ENCODE measurements around the gene RARS2. TPM values are rescaled to one million over a fixed set of nuclear protein-coding genes. Genes with fewer than 3 reads are reported as not detected.
"Not testable (repeated sequence)": the region's sequence is repeated elsewhere in the genome, so short reads cannot be mapped to it uniquely, and the experiment has no call there.

Gene RARS2
- total RNA-seq, 1 experiment from 2014 or later: 28.5 TPM

DNA sequence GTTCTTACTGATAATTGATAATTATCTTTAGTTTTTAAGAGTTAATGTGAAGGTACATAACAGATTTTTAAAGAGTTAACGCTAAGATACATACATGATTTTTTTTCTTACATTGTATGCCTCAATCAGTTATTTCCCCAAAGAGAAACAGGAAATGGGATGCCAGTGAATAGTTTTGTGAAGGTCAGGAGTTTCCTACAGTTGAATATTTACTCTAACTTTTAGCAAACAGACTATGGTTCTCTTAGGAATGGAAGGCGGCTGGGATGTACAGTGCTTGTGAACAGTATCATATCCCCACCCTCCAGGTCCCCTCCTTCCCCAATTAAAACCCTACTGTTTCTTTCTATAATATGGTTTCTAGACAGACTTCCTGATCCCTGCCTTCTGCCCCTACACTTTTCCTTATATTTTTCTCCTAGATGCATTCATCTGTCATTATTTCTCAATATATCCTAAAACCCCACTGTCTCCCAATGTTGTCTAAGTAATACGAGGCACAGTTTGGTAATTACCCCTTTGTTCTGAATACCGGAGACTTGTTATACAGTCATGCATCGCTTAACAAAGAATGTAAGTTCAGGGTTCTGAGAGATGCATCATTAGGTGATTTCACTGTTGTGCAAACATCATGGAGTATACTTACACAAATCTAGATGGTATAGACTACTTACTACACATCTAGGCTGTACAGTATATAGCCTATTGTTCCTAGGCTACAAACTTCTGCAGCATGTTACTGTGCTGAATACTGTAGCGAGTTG lies 87.8 kb downstream of the RARS2 start:
- no peak for DNase-seq (ENCODE audit: low read depth)

DNA sequence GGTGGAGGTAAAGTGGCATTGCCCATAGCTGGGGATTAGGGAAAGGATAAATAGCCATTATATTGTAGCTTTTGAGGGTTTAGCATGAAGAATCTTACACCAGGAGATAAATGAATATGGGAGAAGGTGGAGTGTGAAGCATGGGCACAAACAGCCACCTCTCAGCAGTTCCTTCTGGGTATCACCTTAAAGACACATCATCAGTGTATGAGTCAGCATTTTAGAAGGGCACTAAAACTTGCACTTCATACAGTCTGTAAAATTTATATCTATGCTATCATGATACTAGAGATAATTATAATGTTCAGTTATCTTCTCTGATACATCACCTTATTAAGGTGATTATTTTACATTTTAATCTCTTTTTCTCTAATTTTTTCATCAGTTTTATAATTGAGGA lies 91.7 kb downstream of the RARS2 start:
- DNase-seq (ENCODE audit: low read depth): no peak

DNA sequence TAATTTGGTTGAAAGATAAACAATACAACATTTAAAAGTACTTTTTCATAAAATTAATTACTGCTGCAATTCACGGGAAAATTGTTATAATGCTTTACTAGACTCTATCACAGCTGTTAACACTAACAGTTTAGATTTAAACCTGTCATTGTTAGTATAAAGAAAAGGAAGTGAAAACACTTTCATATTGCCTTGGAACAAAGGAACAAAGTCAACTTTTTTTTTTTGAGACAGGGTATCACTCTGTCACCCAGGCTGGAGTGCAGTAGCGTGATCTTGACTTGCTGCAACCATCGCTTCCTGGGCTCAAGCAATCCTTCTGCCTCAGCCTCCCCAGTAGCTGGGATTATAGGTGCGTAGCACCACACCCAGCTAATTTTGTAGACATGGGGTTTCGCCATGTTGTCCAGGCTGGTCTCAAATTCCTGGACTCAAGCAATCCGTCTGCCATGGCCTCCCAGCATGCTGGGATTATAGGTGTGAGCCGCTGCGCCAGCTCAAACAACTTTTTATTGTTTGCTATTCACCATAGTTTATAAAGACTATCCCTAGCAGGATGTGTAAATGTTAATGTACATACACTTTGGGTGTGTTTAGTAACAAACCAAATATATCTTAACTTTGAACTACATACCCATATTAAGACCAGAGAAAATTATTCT lies 94.9 kb downstream of the RARS2 start:
- no peak for DNase-seq (ENCODE audit: low read depth)

DNA sequence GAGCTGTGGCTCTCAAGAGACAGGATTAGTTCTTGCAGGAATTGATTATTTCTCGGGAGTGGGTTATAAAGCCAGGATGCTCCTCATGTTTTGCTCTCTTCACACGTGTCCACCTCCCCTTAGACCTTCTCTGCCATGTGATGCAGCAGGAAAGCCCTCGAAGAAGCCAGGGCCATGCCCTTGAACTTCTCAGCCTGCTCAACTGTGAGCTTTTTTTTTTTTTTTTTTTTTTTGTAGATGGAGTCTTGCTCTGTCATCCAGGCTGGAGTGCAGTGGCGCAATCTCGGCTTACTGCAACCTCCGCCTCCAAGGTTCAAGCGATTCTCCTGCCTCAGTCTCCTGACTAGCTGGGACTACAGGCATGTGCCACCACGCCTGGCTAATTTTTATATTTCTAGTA lies 100.5 kb downstream of the RARS2 start:
- DNase-seq (ENCODE audit: low read depth): not testable (repeated sequence)

DNA sequence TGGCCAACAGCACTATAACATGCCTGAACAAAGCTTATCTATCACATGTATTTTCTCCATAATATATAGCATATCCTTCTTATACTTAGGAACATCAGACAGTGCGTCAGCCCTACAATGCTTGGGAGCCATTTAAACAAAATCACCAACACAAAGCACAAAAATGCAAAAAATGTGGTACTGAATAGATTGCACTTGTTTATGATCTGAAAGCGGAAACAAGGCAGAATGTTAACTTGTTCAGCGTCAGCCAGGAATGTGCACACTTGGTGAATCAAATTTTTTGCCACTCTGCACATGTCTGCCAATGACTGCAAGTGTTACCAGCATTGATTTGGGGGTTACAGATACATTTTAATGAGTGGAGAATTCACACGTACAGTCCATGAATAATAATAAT lies 102.2 kb downstream of the RARS2 start:
- DNase-seq (ENCODE audit: low read depth): no peak

DNA sequence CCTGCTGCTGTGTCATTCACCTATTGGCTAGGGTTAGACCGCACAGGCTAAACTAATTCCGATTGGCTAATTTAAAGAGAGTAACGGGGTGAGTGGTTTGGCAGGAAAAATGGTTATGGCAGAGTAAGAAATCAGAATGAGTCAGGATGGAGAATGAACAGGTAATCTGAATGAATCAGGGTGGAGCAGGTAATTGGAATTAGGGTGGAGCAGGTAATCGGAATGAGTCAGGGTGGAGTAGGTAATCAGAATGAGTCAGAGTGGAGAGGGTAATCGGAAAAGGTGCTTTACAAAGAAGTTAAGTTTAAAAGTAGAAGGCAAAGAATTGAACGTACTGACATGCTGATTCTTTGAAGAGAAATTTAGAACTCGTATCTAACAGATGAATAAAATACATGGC lies 105.3 kb downstream of the RARS2 start:
- no peak for DNase-seq (ENCODE audit: low read depth)

DNA sequence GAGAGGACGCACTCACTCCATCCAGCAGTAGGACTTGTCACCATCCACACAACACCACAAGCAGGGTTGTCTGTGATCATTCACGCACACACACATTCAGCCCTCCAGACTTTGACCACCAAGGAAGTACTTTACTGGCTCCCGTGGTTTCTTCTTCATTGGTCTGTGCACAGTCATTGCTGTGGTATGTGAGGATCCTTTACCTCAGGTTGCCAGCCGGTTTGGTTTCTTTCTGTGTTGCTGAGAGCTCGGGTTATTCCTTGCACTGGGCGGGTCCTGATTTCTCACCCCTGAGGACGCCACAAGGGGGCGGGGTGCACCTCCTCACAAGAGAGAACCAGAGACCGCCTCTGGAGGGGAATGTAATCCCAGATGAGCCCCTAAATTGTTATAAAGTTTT lies 105.9 kb downstream of the RARS2 start:
- DNase-seq (ENCODE audit: low read depth): peak; percentile 50

DNA sequence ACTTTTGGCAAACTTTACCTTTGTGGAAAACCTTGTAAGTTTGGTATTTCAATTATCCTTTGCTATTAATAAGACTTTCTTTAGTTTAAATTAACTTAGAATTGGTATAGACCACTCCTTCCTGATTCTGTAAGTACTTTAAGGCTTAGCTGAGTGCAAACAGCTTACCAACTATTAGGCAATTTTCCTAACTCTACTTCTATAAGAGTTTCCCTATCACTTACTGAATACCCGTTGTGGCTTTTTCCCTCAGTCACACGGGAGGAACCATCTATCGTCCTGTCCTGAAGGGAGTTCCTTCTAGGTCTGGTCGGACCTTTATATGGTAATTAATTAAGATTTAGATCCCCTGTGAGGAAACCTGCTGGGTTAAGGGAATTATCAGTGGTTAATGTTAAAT lies 107.4 kb downstream of the RARS2 start:
- DNase-seq (ENCODE audit: low read depth): no peak

DNA sequence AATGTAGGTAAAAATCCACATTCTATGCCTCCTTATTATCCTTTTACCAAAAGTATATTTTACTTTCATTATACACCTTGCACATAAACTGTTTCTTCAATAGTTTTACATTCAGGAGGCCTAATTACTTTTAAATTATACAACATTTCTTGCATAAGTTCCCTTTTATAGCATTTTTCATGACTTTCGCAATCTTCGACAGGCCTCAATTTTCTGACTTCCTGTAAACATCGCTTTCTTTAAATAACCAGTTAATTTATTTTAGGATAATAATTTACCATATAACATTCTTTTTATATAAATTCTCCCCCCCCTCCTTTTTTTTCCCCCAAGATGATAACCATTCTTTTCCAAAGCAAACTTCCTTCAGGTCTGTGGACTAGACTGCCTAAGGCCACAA lies 107.9 kb downstream of the RARS2 start:
- DNase-seq (ENCODE audit: low read depth): no peak

DNA sequence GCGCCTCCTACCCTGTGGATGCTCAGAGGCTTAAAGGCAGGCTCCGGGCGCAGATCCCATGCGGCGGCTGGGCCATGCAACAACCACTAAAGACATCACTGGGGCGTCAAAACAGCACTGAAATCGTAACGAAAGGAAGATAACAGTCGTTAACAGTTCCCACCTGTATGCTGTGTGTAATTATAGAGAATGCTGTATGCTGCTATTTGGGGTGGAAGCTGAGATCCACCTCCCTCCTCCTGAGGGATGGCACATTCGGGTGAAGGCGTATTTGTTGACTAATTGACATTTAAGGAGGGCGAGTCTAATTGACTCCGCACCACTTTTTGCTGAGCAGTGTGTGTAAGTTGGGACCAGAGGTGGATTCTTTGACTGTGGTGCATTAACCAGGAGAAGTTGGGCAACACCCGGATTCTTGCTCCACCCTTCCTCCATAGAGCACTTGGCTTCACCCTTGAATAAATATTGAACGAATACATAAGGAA lies 116.3 kb downstream of the RARS2 start:
- peak; percentile 54 for DNase-seq (ENCODE audit: low read depth)

DNA sequence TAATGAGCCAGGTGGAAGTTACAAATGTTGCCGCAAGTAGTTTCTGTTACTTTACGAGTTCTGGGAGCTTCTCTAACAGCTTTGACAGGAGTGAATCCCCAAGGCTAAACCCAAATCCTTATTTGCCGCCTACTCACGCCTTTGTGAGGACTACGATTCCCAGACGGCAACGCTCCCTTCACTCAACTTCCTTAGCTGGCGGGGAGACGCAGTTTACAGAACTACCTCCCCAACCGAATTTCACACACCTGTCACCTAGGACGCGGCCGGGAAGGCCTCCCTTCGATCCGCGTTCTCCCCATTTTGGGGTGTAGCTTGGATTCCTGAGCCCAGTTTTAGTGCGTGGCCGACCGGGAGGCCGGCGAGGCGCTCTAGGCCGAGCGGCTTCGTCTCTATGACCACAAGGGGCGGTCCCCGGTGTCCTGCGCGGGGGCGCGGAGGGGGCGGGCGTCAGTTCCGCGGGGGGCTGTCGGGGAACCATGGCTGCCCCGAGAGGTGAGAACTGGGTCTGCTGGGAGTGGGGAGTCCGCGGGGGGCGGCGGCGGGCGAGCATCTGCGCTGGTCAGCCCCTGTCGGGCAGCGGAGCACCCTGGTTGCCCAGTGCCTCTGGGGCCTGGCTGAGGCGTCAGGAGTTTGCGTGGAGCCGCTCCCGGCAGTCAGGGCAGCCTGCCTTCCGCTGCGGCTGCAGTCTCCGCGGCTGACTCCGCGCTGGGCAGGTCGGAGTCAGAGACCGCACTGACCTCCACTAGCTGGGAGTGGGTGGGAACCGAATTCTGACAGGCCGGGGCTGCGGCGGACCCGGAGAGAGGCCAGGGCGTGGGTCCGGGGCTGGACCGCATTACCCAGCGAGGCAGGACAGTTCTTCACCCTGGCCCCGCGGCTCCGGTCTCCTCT lies 117.0 kb downstream of the RARS2 start, which contains the start of gene SLC35A1:
Gene SLC35A1, plus strand, starts transcription at position 450 of the 894 bp plus-strand sequence. Its CDS starts 30 bp downstream, at position 480.
- DNase-seq (ENCODE audit: low read depth): peak; percentile 72

DNA sequence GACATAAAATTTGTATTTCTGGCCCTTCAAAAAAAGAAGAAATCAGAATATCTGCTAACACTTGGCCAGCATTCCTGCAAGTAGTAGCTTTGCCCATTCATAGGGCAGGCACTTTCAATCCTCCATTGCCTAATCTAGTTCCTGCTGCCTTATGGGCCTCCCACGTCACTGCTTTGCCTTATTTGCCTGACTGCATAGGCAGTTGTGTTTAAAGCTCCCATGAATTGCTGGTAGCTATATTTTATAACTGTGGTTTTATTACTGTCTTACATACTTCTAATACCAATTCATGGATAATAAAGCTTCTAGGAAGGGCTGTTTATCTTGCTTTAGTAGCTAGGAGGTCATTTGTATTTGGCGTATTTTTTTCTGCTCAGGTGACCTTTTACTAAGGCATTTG lies 124.7 kb downstream of the RARS2 start:
- DNase-seq (ENCODE audit: low read depth): no peak

Other genes starting within 250 kb of the RARS2 start
- not detected in 2 replicates for gene C6orf163, start 245.2 kb downstream of the RARS2 start, total RNA-seq (2014; rRNA removed; shearing (Covaris generic))
- gene CFAP206, start 182.0 kb downstream of the RARS2 start, total RNA-seq (2014; rRNA removed; shearing (Covaris generic)): 2.4 and 2.7 TPM in 2 replicates
- gene SLC35A1, start 117.0 kb downstream of the RARS2 start, total RNA-seq (2014; rRNA removed; shearing (Covaris generic)): 11.4 and 12.7 TPM in 2 replicates
- 17.9 and 29.0 TPM in 2 replicates for gene ORC3, start 148 bp upstream of the RARS2 start, total RNA-seq (2014; rRNA removed; shearing (Covaris generic))
- 6.2 and 19.5 TPM in 2 replicates for gene AKIRIN2, start 112.2 kb upstream of the RARS2 start, total RNA-seq (2014; rRNA removed; shearing (Covaris generic))